OCI-M1 (cell line): ENCODE measurements around the gene NPR3.

Source experiments
- DNase-seq: peaks from one replicate; lab custom pipeline; 2025; lab: John Stamatoyannopoulos, UW

Gene NPR3, protein sequence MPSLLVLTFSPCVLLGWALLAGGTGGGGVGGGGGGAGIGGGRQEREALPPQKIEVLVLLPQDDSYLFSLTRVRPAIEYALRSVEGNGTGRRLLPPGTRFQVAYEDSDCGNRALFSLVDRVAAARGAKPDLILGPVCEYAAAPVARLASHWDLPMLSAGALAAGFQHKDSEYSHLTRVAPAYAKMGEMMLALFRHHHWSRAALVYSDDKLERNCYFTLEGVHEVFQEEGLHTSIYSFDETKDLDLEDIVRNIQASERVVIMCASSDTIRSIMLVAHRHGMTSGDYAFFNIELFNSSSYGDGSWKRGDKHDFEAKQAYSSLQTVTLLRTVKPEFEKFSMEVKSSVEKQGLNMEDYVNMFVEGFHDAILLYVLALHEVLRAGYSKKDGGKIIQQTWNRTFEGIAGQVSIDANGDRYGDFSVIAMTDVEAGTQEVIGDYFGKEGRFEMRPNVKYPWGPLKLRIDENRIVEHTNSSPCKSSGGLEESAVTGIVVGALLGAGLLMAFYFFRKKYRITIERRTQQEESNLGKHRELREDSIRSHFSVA

GRCh38 chr5:32710550-32711361, at the start of gene NPR3:
Gene NPR3 (plus strand): TSS chr5:32711321. CDS start chr5:32711777, 456 bp downstream.
- peak; percentile 20 for DNase-seq

GRCh38 chr5:32664523-32664922, 46.6 kb upstream of the NPR3 start:
- no peak for DNase-seq

GRCh38 chr5:32668552-32668951, 42.6 kb upstream of the NPR3 start:
- no peak for DNase-seq

DNA sequence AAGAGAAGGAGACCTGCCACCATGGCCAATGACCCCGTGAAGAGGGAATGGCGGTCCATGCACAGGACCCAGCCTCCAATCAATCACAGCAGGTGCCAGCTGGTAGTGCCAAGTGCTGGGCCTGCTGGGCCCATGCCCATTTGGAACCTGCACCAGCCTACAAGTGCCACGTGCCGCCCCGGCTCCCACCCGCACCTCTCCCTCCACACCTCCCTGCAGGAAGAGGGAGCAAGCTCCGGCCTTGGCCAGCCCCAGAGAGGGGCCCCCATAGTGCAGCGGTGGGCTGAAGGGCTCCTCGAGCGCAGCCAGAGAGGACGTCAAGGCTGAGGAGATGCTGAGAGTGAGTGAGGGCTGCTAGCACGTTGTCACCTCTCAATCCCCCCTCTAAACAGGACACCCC, 37.8 kb upstream of the NPR3 start:
- DNase-seq = no peak

- no peak for DNase-seq
These were observed 34.1 kb upstream of the NPR3 start for GRCh38 chr5:32677023-32677422.

DNA sequence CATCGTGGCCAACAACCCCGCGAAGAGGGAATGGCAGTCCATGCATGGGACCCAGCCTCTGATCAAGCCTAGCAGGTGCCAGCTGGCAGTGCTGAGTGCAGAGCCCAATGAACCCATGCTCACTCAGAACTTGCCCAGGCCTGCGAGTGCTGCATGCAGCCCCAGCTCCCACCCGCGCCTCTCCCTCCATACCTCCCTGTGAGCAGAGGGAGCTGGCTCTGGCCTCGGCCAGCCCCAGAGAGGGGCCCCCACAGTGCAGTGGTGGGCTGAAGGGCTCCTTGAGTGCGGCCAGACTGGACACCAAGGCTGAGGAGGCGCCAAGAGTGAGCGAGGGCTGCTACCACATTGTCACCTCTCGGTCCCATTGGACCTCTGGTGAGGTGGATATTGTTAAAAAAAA, 32.6 kb upstream of the NPR3 start:
- no peak for DNase-seq

GRCh38 chr5:32679218-32679617, 31.9 kb upstream of the NPR3 start:
- DNase-seq = no peak

GRCh38 chr5:32680183-32680582, 30.9 kb upstream of the NPR3 start:
- no peak for DNase-seq

- DNase-seq = no peak
These were observed 28.0 kb upstream of the NPR3 start for GRCh38 chr5:32683125-32683524.

DNA sequence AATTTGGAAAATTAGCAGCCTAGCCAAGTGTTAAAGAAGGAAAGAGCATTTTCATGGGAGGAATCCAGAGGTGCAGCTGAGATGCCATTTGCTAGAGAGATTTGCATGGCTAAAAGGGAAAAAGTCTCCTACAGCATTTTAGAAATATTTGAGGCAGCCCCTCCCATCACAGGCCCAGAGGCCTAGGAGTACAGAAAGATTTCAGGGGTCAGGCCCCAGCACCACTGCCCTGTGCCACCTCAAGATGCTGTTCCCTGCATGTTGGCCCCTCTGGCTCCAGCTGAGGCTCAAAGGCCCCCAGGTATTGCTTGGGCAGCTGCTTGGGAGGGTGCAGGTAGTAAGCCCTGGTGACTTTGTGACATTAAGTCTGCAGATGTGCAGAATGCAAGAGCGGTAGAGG, 26.9 kb upstream of the NPR3 start:
- no peak for DNase-seq

DNA sequence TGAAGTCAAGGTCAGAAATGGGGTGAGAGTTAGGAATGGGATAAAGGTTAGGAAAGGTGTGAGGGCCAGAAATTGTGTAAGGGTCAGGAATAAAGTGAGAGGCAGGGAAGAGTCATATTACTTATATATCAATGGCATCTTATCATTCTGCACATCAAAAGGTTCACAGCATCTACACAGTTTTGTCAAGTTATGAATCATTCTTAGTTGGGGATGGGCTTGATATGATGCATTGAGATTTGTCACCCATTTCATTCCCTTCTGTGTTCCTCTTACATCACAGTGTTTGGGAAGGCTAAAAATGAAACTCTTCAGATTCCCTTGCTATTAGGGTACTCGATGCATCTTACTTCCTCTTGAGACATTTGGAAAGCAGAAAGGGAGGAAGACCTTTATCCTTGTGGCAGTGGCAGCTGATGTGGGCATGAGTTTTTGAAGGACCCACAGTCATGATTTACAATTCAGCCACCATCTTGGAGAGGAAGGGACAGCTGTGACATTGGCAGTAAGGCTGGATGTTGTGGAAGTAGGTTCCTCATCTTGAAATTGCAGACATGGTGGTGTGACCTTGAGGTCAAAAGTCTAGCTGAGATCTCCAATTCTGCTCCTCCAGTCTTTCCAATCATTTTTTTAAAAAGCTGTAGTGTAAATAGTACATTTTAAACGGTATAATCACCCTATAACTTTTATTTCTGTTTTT, 24.2 kb upstream of the NPR3 start:
- DNase-seq = no peak

DNA sequence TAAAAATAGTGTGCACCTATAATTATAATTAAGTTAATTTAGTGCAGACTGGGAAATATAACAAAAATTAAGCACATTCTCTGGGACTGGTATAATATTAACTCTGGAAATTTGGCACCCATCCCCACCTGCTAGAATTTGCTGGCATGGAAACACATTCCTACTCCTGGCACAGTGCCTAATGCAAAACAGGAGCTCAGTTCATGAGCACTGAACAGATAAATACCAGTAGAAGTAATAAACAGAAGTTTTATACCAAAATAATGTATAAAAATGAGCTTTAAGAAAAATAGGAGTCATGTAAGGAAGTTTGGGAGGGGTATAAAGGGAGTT, 23.7 kb upstream of the NPR3 start:
- no peak for DNase-seq

GRCh38 chr5:32690153-32690552, 21.0 kb upstream of the NPR3 start:
- peak; percentile 36 for DNase-seq

DNA sequence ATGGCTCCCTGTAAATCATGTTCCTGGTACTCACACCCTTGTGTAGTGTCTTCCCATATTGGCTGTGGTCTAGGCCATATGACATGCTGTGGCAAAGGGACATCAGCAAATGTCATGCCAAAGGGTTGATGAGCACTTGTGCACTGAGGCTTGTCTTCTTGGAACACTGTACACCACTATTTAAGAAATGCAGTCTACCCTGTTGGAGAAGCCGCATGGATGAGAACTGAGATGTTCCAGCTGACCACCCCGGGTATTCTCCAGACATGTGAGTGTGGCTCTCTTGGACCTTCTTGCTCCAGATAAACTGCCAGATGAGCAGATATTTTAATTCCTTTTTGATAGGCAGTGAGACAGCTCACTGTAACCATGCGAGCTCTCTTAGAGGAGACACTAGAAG, 20.5 kb upstream of the NPR3 start:
- DNase-seq = no peak

- DNase-seq = no peak
These were observed 18.9 kb upstream of the NPR3 start for GRCh38 chr5:32692036-32692746.

DNA sequence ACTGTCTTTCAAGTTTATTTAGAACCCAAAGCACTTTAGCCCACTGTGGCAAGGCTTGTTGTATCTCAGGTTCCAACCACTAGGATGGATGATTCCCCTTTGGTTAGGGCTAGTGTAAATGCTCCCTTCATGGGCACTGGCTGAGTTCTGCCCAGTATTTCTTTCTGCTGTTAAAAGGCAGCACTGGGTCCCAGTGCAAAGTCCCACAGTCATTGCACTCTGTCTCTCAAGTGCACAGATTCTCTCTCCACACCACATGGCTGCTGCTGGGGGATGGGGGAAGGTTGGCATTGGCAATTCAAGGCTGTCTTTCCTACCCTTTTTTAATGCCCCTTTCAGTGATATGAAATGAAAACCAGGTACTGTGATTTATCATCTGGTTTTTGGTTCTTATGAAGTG, 7.2 kb upstream of the NPR3 start:
- DNase-seq = no peak

DNA sequence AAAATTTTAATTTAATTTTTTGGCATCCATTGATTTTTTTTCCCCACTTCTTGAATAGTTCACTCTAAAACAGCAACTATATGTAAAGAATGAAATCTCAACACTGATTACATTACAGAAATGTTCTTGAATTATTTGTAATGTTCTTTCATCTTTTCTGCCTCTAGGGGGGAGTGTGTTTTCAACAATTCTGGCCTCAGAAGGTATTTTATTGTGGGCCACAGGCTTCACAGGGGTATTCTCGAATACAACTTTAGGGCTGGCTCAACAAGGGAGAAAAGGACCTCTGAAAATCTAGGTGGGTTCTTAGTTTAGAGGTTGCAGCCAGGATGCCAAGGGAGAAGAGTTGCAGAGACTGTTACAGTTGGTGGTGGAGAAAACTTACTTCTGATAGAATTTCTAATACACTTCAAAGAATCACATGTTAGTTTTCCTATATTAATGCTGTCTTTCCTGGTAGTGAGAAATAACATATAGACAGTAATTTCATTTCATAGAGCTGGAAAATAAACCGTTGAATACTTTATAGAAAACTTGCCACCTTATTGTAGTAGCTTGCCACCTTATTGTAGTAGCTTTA, 3.6 kb upstream of the NPR3 start:
- DNase-seq = peak; percentile 70

DNA sequence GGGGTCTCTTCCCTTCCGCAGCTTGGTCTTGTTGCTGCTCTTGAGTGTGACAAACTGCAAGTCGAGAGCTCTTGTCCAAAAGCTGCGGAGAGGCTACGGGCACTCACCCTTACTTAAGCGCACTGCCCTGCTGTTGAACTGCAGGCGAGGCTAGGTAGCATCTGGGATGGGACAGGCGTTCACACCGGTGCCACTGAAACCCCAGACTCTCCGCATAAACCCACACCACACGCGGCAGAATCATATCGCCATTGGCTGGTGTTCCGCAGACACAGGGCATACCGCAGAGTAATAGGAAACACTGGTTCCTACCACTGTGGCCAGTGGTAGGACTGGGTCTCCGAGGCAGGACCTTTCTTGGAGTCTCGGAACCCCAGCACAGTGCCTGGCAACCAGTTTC, 2.2 kb upstream of the NPR3 start:
- no peak for DNase-seq

- DNase-seq = peak; percentile 89
These were observed 1.2 kb upstream of the NPR3 start for GRCh38 chr5:32709750-32710549.

- DNase-seq = no peak
These were observed 200 bp downstream of the NPR3 start for GRCh38 chr5:32711362-32711680.
